ENCODE results near the gene GP2. TPM values are rescaled to one million over a fixed set of nuclear protein-coding genes. Genes with fewer than 3 reads are reported as not detected.

GP2 gene
- polyA plus RNA-seq, 1 experiment = not detected

- CTCF ChIA-PET = no interaction called here
- POLR2A ChIA-PET = no interaction called here
- TF ChIP-seq CTCF (IDR thresholded peaks at IDR 0.05; ENCODE audit: insufficient read depth, low read depth, low read length) = no peak
- Histone ChIP-seq H3K36me3 (ENCODE audit: control insufficient read depth, insufficient read depth, low read length) (no peaks in the 10 kb centered on the region), H3K27me3 (ENCODE audit: control insufficient read depth, insufficient read depth, low read length) (no peaks in the 10 kb centered on the region), H3K4me3 (ENCODE audit: low read depth, low read length) (no peak overlapping the region)
- DNase-seq (ENCODE audit: low read depth) = no peak
These were observed 19.5 kb downstream of the GP2 start for GRCh38 chr16:20307791-20308190.

GRCh38 chr16:20307240-20307671, 20.1 kb downstream of the GP2 start:
- CTCF ChIA-PET = no interaction called here
- Histone ChIP-seq H3K4me3 (ENCODE audit: low read depth, low read length) (no peak overlapping the region), H3K36me3 (ENCODE audit: control insufficient read depth, insufficient read depth, low read length) (no peaks in the 10 kb centered on the region), H3K27me3 (ENCODE audit: control insufficient read depth, insufficient read depth, low read length) (no peaks in the 10 kb centered on the region)
- no peak for TF ChIP-seq CTCF (IDR thresholded peaks at IDR 0.05; ENCODE audit: insufficient read depth, low read depth, low read length)
- POLR2A ChIA-PET = no interaction called here
- no peak for DNase-seq (ENCODE audit: low read depth)

- Histone ChIP-seq H3K4me3 (ENCODE audit: low read depth, low read length) (no peak overlapping the region), H3K27me3 (ENCODE audit: control insufficient read depth, insufficient read depth, low read length) (no peaks in the 10 kb centered on the region), H3K36me3 (ENCODE audit: control insufficient read depth, insufficient read depth, low read length) (no peaks in the 10 kb centered on the region)
- no peak for DNase-seq (ENCODE audit: low read depth)
- no peak for TF ChIP-seq CTCF (IDR thresholded peaks at IDR 0.05; ENCODE audit: insufficient read depth, low read depth, low read length)
- POLR2A ChIA-PET = no interaction called here
- CTCF ChIA-PET = no interaction called here
These were observed 20.9 kb downstream of the GP2 start for GRCh38 chr16:20306401-20306800.

- no peaks in the 10 kb centered on the region for H3K36me3 ChIP-seq (ENCODE audit: control insufficient read depth, insufficient read depth, low read length)
- no peaks in the 10 kb centered on the region for H3K27me3 ChIP-seq (ENCODE audit: control insufficient read depth, insufficient read depth, low read length)
- POLR2A ChIA-PET = no interaction called here
- TF ChIP-seq CTCF (IDR thresholded peaks at IDR 0.05; ENCODE audit: insufficient read depth, low read depth, low read length) = no peak
- CTCF ChIA-PET = interaction anchor here (0.8 to 1.6 kb wide), 2 partner anchors 13 to 396 kb away, joined by 3 to 4 read pairs; no protein-coding TSS in a partner anchor
- no peak overlapping the region for H3K4me3 ChIP-seq (ENCODE audit: low read depth, low read length)
- DNase-seq (ENCODE audit: low read depth) = no peak
These were observed 24.3 kb downstream of the GP2 start for GRCh38 chr16:20303012-20303411.

GRCh38 chr16:20302389-20302788, 24.9 kb downstream of the GP2 start:
- Histone ChIP-seq H3K27me3 (ENCODE audit: control insufficient read depth, insufficient read depth, low read length) (no peaks in the 10 kb centered on the region), H3K4me3 (ENCODE audit: low read depth, low read length) (no peak overlapping the region), H3K36me3 (ENCODE audit: control insufficient read depth, insufficient read depth, low read length) (no peaks in the 10 kb centered on the region)
- TF ChIP-seq CTCF (IDR thresholded peaks at IDR 0.05; ENCODE audit: insufficient read depth, low read depth, low read length) = no peak
- DNase-seq (ENCODE audit: low read depth) = no peak
- ChIA-PET CTCF (interaction anchor here (1.6 kb wide), 1 partner anchor 12 kb away, joined by 3 read pairs; no protein-coding TSS in a partner anchor), POLR2A (no interaction called here)

All from BJ (cell line).